ENCODE results near the gene ITGA8.
"Not testable (repeated sequence)": the region's sequence is repeated elsewhere in the genome, so short reads cannot be mapped to it uniquely, and the experiment has no call there.

Gene ITGA8

DNA sequence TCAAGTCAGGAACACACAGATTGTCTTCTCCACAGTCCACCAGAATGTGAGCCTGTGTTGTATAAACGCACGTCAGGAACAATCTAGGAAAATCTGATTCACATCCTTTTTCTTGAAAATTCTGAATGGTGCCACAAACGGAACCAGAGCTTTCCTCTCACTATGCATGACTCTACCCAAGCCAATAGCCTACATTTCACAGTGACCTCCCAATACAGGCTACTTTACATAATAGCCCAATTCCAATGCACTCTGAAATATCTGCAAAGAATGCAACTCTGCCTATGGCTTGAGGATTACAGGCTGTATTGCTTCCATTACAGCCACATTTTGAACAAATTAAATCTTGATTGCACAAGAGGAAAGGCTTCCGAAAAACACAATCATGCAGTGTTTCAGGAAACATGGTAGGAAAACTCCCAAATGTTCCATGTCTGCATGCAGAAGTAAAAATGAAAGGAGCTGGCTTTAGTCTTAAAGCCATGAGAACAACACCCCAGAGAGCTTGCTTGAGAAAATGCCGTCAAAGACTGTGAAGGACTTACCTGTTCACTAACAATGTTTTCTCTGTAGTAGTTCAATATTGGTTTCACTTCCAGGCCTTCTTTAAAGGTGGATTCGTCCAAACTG is 113.9 kb downstream of the ITGA8 start:
- no peak for DNase-seq

DNA sequence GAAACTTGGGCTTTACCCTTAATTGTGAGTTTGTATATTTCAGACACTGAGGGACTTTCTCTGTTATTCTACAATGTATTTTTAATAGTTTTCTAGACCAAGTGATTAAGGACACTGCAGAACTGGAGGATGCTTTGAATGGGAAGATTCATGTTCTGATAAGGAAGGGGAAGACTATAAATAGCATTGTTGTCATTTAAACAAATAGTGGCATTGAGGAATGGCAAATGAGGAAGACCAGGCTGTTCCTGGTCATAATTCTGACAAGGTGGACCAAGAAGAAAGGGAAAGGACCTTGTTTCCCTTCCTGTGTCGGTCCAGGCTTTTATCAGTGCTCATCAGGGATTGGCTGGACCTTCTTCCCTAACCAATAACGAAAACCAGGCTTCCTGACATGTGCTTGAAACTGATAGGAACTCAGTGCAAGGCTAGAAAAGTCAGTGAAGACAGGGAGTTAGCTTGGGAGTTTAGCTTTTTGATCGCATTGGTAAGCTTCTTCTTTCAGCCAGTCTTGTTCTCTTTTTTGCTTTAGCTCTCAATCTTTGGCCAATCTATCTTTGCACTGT is 116.2 kb downstream of the ITGA8 start:
- no peak for DNase-seq

DNA sequence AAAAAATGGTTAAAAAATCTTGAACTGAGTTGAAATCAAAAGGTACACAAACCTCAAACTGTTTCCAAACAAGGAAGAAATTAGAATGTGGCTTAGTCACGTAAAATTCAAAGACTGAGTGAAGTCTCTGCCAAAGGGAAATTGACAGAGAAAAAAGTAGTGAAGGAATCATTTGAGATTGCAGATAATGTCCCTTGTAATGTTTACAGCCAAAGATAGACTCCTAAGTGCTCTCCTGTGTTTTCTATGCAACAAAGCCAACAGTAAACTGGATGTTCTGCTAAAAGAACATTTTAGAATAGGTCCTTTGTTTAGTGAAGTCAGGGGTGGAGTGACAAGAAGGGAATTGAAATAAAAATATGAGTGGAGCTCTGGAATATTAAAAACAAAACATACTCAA is 117.9 kb downstream of the ITGA8 start:
- no peak for DNase-seq

DNA sequence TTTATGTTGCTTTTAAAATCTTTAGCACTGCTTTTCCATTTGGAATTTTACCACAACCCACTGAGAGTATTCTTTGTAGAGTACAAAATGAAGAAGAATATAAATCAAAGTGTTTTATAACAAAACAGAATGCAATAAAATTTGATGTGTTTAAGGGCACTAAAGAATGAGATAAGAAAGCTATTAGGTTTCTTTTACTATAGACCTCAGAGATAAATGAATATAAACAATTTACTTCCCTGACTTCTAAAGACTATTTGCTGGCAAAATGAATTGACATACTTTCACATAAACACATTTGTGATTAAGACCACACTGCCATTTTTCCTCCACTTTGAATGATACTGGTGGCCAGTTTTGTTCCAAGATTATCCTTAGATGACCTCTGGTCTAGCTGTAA is 124.5 kb downstream of the ITGA8 start:
- DNase-seq: no peak

DNA sequence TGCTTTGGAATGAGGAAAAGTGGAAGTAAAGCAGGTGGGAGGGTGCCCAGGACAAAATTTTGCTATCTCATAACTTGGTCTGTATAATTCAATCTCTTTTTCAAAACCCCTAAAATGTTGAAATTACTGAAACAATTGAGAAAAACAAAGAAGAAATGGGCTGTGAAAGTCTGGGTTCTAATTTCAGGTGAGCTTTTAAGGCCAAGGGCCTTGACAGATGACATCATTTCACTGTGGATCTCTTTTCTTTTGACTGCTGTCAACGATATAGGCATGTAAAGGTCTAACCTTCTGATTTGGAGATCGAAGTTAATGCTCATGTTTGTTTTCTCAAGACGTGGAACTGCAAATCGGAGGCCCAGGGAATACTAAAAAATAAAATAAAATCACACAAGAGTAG is 127.8 kb downstream of the ITGA8 start:
- no peak for DNase-seq

DNA sequence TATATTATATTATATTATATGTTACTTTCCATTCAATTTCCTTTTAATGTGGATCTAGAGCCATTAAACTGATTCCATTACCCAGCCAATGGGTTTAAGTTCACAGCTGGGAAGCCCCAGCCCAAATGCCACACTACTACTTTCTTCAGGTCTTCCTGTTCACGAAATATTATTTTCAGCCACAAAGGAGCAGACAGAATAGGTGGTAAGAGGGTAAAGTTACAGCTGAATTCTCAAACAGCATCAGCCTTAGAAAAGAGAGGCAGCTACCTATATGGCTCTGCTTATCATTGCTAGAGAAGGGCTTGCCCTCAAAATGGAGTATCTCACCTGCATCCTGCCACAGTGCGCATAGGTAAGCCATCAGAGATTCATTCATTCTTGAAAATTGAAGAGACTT is 128.3 kb downstream of the ITGA8 start:
- DNase-seq: no peak

DNA sequence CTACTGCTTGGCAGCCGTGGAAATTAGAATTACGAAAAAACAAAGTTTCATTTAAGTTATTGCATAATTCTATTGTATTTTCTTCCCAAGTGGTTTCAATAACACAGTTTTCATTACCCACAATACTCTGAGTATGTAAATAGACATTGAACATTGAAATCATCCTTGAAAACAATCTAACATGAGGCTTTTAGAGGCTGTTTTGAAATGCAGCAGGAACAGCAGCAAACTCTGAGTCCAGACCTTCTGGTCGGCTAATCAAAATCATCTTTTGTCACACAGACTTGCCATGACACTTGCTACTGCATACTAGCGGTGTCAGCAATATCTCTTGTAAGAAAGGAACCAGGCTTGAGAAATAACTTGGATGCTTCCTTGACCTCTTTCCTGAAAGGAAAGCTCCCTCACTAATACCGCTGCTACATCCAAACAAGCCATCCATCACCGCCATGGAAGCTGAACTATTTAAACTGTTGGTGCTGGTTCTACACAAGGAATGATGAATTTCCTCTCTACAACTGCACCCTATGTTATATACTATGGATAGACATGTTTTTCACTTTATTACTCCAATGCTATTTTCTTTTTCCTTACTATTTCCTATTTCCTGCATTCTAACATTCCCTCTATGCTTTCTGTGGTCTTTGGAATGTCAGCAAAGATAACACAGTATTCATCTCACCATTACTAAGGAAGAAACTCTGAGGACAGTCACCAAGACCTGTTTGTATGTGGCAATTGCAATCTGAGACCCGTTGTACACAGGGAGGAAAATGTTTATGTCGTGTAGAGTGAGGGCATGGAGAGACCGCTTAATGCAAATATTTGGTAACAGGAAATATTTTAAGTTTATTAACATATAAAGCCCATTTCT is 130.8 kb downstream of the ITGA8 start:
- DNase-seq: no peak

DNA sequence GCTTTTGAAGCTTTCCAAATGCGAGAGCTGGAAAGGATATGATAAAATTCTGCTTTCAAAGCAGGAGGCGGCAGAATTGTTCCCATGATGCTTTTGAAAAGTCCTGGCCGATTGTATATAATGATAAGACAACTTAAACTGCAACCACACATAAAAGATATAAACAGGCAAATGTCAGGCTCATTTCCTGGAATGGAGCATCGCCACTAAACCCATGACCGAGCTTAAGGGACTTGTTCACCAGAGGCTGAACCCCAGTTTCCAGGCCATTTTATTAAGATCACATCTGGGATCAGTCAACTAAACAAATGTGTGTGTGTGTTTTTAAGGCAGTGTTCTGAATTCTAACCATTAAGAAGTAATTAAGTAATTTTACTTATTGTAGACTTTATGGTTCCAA is 131.6 kb downstream of the ITGA8 start:
- DNase-seq: no peak

DNA sequence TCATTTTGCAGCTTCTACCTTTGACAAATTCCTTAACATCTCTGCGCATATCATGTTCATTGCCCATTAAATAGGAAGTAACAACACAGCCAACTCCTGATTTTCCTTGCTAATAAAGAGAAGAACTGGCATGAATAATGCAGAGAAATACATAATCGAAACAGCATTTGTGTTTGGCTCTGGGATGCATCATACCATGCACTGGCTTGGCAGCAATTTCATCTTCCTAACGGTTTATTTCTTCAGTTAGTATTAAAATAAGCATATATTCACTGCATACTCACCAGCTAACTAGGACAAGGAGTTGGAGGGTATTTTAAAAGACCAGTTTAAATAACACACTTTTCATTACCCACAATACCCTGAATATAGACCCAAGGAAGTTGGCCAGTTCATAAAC is 132.5 kb downstream of the ITGA8 start:
- no peak for DNase-seq

DNA sequence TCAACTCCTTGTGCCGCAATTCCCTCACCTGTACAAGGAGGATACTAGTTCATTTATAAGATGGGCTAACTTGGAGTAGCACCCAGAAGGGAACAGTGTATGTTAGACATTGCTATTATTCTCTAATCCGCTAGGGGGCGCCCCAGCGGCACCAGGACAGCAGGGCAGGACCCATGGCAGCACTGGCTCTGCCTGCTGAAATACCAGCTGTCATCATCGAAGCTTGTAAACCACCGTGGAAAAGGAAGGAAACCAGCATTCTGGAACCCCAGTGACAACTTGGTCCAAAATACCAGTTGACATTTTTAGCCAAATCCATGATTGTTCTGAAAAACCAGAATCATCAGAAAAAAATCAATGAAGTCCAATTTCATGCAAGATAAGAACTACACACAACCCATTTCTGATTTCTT is 134.4 kb downstream of the ITGA8 start:
- DNase-seq: peak in 10 of 14 donors; percentile 6 to 68 (median 19)

DNA sequence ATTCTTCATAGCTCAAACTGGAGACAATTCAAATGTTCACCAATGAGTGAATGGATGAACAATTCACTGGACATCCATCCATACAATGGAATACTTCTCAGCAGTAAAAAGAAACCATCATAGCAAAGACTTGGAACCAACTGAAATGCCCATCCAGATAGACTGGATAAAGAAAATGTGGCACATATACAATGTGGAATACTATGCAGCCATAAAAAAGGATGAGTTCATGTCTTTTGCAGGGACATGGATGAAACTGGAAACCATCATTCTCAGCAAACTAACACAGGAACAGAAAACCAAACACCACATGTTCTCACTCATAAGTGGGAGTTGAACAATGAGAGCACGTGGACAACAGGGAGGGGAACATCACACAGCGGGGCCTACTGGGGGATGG is 136.8 kb downstream of the ITGA8 start:
- DNase-seq: not testable (repeated sequence)

DNA sequence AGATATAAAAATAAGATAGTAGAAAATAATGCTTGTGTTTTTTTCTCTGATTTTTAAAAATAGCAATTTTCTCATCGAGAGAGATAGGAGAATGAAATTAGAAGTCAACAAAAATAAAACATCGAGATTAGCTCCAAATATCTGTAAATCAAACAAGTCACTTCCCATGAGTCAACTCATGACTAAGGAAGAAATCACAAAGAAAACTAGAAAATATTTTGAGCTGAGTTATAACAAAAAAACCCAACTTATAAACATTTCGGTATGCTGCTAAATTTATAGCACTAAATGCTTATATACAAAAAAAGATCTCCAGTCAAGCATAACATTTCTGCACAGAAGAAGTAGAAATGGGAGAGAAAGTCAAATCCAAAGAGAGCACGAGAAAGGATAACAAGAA is 140.1 kb downstream of the ITGA8 start:
- no peak for DNase-seq

DNA sequence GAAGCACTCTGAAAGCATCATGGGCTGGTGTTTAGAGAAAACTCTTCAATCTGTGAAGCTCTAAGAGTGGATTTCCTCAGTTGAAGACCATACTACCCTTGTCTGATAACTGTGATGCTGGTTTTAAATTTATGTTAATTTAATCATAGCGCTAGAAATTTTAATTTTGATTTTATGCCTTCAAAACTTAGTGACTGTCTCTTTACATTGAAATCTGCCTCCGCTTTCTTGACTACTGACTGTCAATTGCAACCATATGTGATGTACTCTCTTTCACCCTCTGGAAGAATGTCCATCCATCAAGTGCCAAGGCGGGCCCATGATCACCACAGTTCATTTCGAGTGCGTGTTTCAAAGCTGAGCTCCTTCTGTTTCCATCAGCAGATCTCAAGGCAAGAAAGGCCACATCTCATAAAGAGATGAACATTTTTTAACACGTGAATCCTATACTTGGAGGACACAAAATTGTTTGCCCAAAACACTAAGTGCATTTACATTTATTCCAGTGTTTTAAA is 147.1 kb downstream of the ITGA8 start:
- DNase-seq: no peak

DNA sequence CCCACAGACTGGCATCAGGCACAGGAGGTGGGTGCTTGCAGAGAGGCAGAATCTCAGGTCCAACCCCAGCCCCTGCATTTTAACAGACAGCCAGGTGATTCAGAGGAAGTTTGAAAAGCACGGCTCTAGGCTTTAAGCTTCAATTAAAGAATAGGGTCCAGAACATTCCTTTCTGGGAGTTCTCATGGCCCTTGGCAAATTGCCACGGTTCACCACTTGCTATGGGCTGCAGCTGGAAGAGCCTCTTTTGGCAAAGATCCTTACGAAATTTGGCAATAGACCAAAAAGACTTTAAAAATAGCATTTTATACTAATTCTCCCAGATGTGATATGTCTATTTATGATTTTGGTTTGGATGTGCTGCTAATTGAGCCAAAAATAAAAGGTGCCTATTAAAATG is 148.1 kb downstream of the ITGA8 start:
- DNase-seq: peak in 1 of 14 donors; percentile 1

DNA sequence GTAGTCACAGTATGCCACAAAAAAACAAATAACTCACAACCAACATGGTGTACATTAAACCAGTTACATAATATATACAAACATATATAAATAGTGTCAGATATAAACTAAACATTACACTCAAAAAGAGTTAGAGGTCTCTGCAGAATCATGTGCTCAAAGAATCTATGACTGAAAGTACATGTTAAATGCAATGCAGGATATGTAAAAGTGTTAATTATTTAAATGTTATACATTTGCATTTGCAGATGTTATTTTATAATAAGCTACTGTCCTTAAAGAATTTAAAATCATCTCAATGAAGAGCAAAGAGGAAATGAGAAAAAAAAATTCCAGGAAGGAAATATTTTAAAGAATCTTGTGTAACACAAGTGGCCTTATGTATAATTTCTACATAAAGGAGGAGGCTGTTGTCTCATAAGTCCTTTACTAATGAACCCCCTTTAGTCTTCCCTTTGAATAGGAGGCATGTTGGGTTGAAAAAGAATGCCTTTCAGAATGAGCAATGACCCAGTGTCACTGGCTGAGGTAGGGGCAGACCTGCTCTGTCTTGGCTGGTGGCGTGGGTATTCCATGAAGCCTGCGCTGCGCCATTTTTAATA is 148.9 kb downstream of the ITGA8 start:
- DNase-seq: no peak

DNA sequence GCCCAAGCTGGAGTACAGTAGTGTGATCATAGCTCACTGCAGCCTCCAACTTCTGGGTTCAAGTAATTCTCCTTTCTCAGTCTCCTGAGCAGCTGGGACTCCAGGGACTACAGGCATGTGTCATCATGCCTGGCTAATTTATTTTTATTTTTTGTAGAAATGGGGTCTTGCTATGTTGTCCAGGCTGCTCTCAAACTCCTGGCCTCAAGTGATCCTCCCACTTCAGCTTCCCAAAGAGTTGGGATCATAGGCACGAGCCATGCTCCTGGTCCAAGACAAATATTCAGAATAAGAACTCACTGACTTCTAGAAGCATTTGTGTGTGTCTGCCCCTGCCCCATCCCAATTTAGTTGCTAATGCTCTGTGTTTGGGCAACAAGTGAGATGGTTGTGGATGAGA is 151.8 kb downstream of the ITGA8 start:
- no peak for DNase-seq

DNA sequence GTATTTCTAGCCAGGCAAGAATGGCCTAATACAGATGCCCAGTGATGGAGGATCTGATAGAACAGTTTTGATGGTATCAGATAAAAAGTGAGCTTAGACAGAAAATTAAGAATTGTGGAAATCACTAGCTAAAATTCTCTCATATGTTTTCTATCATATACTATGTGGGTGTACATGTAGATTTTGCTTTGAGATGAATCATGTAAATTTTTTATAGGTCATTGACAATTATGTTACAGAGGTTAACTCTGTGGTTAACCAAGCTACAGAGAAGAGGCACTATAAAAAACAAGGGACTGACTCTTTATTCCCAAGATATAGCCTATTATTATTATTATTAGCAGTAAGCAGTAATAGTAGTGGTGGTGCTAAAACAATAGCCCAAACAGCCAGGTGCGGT is 156.5 kb downstream of the ITGA8 start:
- DNase-seq: no peak

DNA sequence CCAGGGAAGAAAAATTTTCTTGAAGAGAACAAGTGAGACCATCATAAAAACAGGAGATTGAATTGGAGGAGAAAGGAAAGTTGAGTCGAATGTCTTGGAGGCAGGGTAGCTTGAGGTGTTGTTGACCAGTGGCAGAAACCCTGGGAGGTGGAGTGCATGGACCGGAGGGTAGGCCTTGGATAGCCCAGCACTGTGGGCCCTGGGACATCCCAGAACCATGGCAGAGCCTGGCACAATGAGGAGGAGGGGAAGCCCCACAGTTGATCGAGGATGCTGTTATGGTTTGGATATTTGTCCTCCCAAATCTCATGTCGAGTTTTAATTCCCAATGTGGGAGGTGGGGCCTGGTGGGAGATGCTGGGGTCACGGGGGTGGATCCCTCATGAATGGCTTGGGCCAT is 157.1 kb downstream of the ITGA8 start:
- DNase-seq: no peak

DNA sequence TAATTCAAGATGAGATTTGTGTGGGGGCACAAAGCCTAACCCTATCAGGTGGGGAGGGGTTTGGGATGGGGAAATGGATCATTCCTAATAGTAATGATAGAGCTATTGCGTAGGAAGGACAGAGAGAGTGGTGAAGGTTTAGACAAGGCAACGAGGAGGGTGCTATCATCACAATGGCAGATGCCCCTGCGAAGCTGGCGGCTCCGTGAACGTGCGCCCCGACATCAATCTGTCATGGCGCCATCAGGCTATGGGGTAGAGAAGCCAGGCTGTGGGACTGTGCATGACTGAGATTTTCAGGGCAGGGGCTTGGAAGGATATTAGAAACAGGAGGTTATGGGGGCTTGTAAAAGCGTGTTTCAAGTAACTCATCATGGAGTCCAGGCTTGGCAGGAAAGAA is 157.6 kb downstream of the ITGA8 start:
- no peak for DNase-seq

DNA sequence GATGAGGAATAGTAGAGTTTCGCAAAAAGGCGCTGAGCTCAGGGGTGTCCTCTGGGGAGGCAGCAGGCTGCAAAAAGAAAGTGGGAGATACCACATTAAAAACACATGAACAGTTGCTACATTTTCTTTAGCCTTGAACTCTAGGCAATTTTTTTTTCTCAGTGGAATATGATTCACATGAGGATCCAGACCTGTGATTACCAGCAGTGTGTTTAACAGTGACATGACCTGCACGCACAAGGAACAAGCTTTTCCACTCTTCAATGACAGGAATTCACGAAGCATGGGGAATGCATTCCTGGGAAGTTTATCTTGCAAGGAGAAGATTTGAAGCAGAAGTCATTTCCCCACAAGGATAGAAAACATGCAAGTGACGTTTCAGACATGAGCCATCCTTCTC is 161.6 kb downstream of the ITGA8 start:
- DNase-seq: no peak

DNA sequence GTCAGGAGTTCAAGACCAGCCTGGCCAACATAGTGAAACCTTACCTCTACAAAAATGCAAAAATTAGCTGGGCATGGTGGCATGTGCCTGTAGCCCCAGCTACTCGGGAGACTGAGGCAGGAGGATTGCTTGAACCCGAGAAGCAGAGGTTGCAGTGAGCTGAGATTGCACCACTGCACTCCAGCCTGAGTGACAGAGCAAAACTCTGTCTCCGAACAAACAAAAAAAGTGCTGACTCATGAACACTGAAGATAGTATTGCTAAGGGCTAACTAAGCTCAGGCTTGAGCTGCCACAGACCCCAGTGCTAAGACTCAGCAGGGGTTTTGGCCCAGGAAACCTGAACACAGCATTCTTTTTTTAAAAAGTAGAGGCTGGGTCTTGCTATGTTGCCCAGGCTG is 162.6 kb downstream of the ITGA8 start:
- not testable (repeated sequence) for DNase-seq

DNA sequence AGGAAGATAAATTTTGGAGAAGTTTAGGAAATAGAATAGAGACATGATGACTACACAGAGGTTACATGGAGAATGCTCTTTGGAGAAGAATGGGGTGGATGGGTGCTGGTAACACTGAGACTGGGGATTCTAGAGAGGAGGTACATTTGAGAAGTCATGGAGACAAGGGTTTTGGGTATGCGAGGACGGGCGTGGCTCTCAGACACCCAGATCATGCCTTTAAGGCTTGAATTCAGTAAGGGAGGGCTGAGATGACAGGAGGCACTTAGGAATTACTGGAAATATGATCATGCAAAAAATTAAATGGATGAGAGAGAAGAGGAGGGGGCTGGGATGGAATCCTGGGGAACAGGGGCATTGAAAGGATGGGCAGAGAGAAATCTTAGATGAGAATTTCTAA is 168.8 kb downstream of the ITGA8 start:
- DNase-seq: no peak

DNA sequence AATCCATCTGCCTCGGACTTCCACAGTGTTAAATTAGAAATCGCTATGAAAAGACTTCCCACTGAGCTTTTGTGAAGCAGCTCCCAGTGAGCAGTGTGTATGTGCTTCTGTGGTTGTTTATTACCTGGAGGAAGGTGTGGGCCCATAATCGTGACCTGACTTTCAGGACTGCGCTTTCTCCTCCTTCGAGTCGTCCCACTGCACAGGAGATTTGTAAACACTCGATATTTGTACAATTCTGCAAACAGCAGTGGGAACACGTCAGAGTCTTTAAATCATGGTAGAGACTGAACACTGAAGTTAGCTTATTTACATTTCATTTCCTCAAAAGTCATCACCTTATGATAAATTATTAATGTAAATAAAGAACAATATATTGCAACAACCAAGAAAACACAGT is 171.4 kb downstream of the ITGA8 start:
- DNase-seq: no peak
